Head of caudate nucleus (tissue), 42 donors: Measurements from ENCODE around the gene STK32B.
"Not testable (repeated sequence)": the region's sequence is repeated elsewhere in the genome, so short reads cannot be mapped to it uniquely, and the experiment has no call there.

Experiments
- DNase-seq, 42 donors: peaks; one replicate each; pipeline versions ENCODE4 v3.0.0 to v3.0.0-alpha.2; 2020 to 2021; ENCODE audit warnings: mixed read lengths in 7 of 42
- intact Hi-C: fragments of 100-400 bp; cut with DNase I; formaldehyde crosslinking; loops from one replicate; pipeline ENCODE4 v1.15.0; 2022

Gene STK32B

GRCh38 chr4:5052726-5053425 lies 1.6 kb downstream of the STK32B start:
- intact Hi-C loops: loop anchor here (5.0 kb wide), 1 partner anchor 744 kb away; no protein-coding TSS in a partner anchor
- no peak for DNase-seq

GRCh38 chr4:5054532-5054931 lies 3.3 kb downstream of the STK32B start:
- no peak for DNase-seq
- intact Hi-C loops: loop anchor here (5.0 kb wide), 1 partner anchor 743 kb away; no protein-coding TSS in a partner anchor

GRCh38 chr4:5055411-5055810 lies 4.1 kb downstream of the STK32B start:
- no peak for DNase-seq
- intact Hi-C loops: no loop called here

- DNase-seq: no peak
- intact Hi-C loops: no loop called here
These were observed 14.8 kb downstream of the STK32B start for GRCh38 chr4:5066101-5066500.

GRCh38 chr4:5066968-5067367 lies 15.7 kb downstream of the STK32B start:
- DNase-seq, intact Hi-C loops: not testable (repeated sequence)

GRCh38 chr4:5067908-5068307 lies 16.6 kb downstream of the STK32B start:
- intact Hi-C loops: no loop called here
- no peak for DNase-seq

- intact Hi-C loops: no loop called here
- no peak for DNase-seq
These were observed 18.6 kb downstream of the STK32B start for GRCh38 chr4:5069901-5070300.

GRCh38 chr4:5072948-5073347 lies 21.7 kb downstream of the STK32B start:
- no peak for DNase-seq
- intact Hi-C loops: no loop called here

GRCh38 chr4:5078009-5078408 lies 26.7 kb downstream of the STK32B start:
- no peak for DNase-seq
- intact Hi-C loops: no loop called here

GRCh38 chr4:5079581-5079980 lies 28.3 kb downstream of the STK32B start:
- intact Hi-C loops: no loop called here

GRCh38 chr4:5081441-5081999 lies 30.2 kb downstream of the STK32B start:
- DNase-seq: no peak
- intact Hi-C loops: no loop called here

More at GRCh38 chr4:5079581-5079980, 28.3 kb downstream of the STK32B start:
- no peak for DNase-seq

GRCh38 chr4:5082376-5082775 lies 31.1 kb downstream of the STK32B start:
- DNase-seq: no peak
- intact Hi-C loops: no loop called here

GRCh38 chr4:5084911-5085475 lies 33.7 kb downstream of the STK32B start:
- DNase-seq: no peak
- intact Hi-C loops: no loop called here

GRCh38 chr4:5086535-5086934 lies 35.3 kb downstream of the STK32B start:
- intact Hi-C loops: no loop called here
- no peak for DNase-seq

- intact Hi-C loops: no loop called here
- no peak for DNase-seq
These were observed 45.0 kb downstream of the STK32B start for GRCh38 chr4:5096261-5096660.

GRCh38 chr4:5098176-5098575 lies 46.9 kb downstream of the STK32B start:
- intact Hi-C loops: no loop called here
- DNase-seq: no peak

GRCh38 chr4:5100336-5100735 lies 49.1 kb downstream of the STK32B start:
- DNase-seq: no peak
- intact Hi-C loops: no loop called here

GRCh38 chr4:5100986-5101385 lies 49.7 kb downstream of the STK32B start:
- intact Hi-C loops: no loop called here
- DNase-seq: no peak

- intact Hi-C loops: no loop called here
- DNase-seq: no peak
These were observed 50.3 kb downstream of the STK32B start for GRCh38 chr4:5101571-5101970.

- intact Hi-C loops: no loop called here
- DNase-seq: no peak
These were observed 59.6 kb downstream of the STK32B start for GRCh38 chr4:5110901-5111300.
